D721Med (cell line): ENCODE measurements around the gene PDE6H.

ENCODE experiments used
- DNase-seq: peaks from one replicate; pipeline ENCODE4 v3.0.0; 2011; ENCODE audit warnings: low spot score; ENCODE audit not compliant: insufficient read length
- FAIRE-seq: peaks from 2 replicates; lab custom pipeline; 2011; peaks lifted over from hg19 to GRCh38; lab: Jason Lieb, UNC
- CTCF ChIP-seq: IDR thresholded peaks from 2 replicates; pipeline ENCODE4 v1.5.1; 2012; ENCODE audit warnings: mild to moderate bottlenecking, control low read depth; ENCODE audit not compliant: insufficient read depth; ENCODE audit errors: missing control alignments

The PDE6H gene

GRCh38 chr12:14972816-14973215 is at the start of gene PDE6H:
Gene PDE6H, plus strand, starts transcription at chr12:14973042. Its CDS starts 4,971 bp downstream, at chr12:14978013.
- DNase-seq (no peak), FAIRE-seq (peak; percentile 89)

GRCh38 chr12:14923944-14924343 is 48.9 kb upstream of the PDE6H start:
- DNase-seq (no peak), FAIRE-seq (no peak)
- no peak for TF ChIP-seq CTCF

More at GRCh38 chr12:14972816-14973215, at the start of gene PDE6H:
- no peak for TF ChIP-seq CTCF

- TF ChIP-seq CTCF: no peak
- no peak for DNase-seq
- no peak for FAIRE-seq
Measured at GRCh38 chr12:14924541-14924940, 48.3 kb upstream of the PDE6H start.

GRCh38 chr12:14927267-14927666 is 45.6 kb upstream of the PDE6H start:
- TF ChIP-seq CTCF: no peak
- FAIRE-seq (no peak), DNase-seq (no peak)

GRCh38 chr12:14928931-14929330 is 43.9 kb upstream of the PDE6H start:
- DNase-seq: no peak
- no peak for TF ChIP-seq CTCF
- no peak for FAIRE-seq

GRCh38 chr12:14930299-14930698 is 42.5 kb upstream of the PDE6H start:
- no peak for DNase-seq
- no peak for FAIRE-seq
- TF ChIP-seq CTCF: no peak

- FAIRE-seq (no peak), DNase-seq (no peak)
- TF ChIP-seq CTCF: no peak
Measured at GRCh38 chr12:14931359-14931758, 41.5 kb upstream of the PDE6H start.
